ENCODE data around the gene ANKRD26. TPM values are rescaled to one million over a fixed set of nuclear protein-coding genes. Genes with fewer than 3 reads are reported as not detected.

Gene ANKRD26
- total RNA-seq, 1 donor from 2014 or later = 6.1 TPM

- Histone ChIP-seq H3K36me3 (ENCODE audit: control insufficient read depth, insufficient read depth, low read length) (no peaks in the 10 kb centered on the region), H3K4me3 (ENCODE audit: low read depth, low read length) (no peak overlapping the region), H3K27me3 (ENCODE audit: control insufficient read depth, insufficient read depth, low read length) (no peaks in the 10 kb centered on the region)
- no peak for DNase-seq (ENCODE audit: low read depth)
- TF ChIP-seq CTCF (IDR thresholded peaks at IDR 0.05; ENCODE audit: insufficient read depth, low read length, poor library complexity, severe bottlenecking) = no peak
These were observed 119.0 kb downstream of the ANKRD26 start for GRCh38 chr10:26981232-26981824.

GRCh38 chr10:26978519-26978918 is 121.8 kb downstream of the ANKRD26 start:
- TF ChIP-seq CTCF (IDR thresholded peaks at IDR 0.05; ENCODE audit: insufficient read depth, low read length, poor library complexity, severe bottlenecking) = no peak
- DNase-seq (ENCODE audit: low read depth) = no peak
- H3K4me3 ChIP-seq (ENCODE audit: low read depth, low read length) = no peak overlapping the region
- H3K27me3 ChIP-seq (ENCODE audit: control insufficient read depth, insufficient read depth, low read length) = no peaks in the 10 kb centered on the region
- H3K36me3 ChIP-seq (ENCODE audit: control insufficient read depth, insufficient read depth, low read length) = no peaks in the 10 kb centered on the region

- TF ChIP-seq CTCF (IDR thresholded peaks at IDR 0.05; ENCODE audit: insufficient read depth, low read length, poor library complexity, severe bottlenecking) = no peak
- Histone ChIP-seq H3K36me3 (ENCODE audit: control insufficient read depth, insufficient read depth, low read length) (no peaks in the 10 kb centered on the region), H3K27me3 (ENCODE audit: control insufficient read depth, insufficient read depth, low read length) (no peaks in the 10 kb centered on the region), H3K4me3 (ENCODE audit: low read depth, low read length) (no peak overlapping the region)
- DNase-seq (ENCODE audit: low read depth) = no peak
These were observed 122.7 kb downstream of the ANKRD26 start for GRCh38 chr10:26977635-26978034.

GRCh38 chr10:26970667-26971066 is 129.6 kb downstream of the ANKRD26 start:
- Histone ChIP-seq H3K4me3 (ENCODE audit: low read depth, low read length) (no peak overlapping the region), H3K27me3 (ENCODE audit: control insufficient read depth, insufficient read depth, low read length) (no peaks in the 10 kb centered on the region), H3K36me3 (ENCODE audit: control insufficient read depth, insufficient read depth, low read length) (no peaks in the 10 kb centered on the region)
- DNase-seq (ENCODE audit: low read depth) = no peak
- TF ChIP-seq CTCF (IDR thresholded peaks at IDR 0.05; ENCODE audit: insufficient read depth, low read length, poor library complexity, severe bottlenecking) = no peak

- no peaks in the 10 kb centered on the region for H3K27me3 ChIP-seq (ENCODE audit: control insufficient read depth, insufficient read depth, low read length)
- no peak for DNase-seq (ENCODE audit: low read depth)
- no peak for TF ChIP-seq CTCF (IDR thresholded peaks at IDR 0.05; ENCODE audit: insufficient read depth, low read length, poor library complexity, severe bottlenecking)
These were observed 131.0 kb downstream of the ANKRD26 start for GRCh38 chr10:26969145-26969926.

More at GRCh38 chr10:26969145-26969926, 131.0 kb downstream of the ANKRD26 start:
- H3K36me3 ChIP-seq (ENCODE audit: control insufficient read depth, insufficient read depth, low read length) = no peaks in the 10 kb centered on the region
- no peak overlapping the region for H3K4me3 ChIP-seq (ENCODE audit: low read depth, low read length)

All from kidney epithelial cell (primary cell).